Heart left ventricle (tissue), 16 donors: Measurements from ENCODE around the gene SORCS2. TPM values are rescaled to one million over a fixed set of nuclear protein-coding genes. Genes with fewer than 3 reads are reported as not detected.

Experiments
- ATAC-seq, 4 donors: fragments of 200-7000 bp; cut with Tn5 transposase; one replicate each; pipeline ENCODE4 v1.9.1; 2020 to 2022; ENCODE audit warnings: moderate library complexity in 4 of 4, mild to moderate bottlenecking in 3 of 4, moderate number of reproducible peaks in 1 of 4
- DNase-seq, 5 donors: peaks; one replicate each; pipeline ENCODE4 v3.0.0-alpha.2; 2020
- H3K27ac ChIP-seq, 12 donors: fragments of 200-600 bp; sonication (generic) in 4 of 12; one replicate each; pipeline versions ENCODE4 v1.5.0 to v1.8.0; 2016 to 2022; ENCODE audit warnings: mild to moderate bottlenecking in 2 of 12
- H3K27me3 ChIP-seq, 9 donors: fragments of 200-600 bp; sonication (generic) in 2 of 9; one replicate each; pipeline versions ENCODE4 v1.5.1 to v1.8.0; 2016 to 2022; ENCODE audit warnings: mild to moderate bottlenecking in 3 of 9
- H3K36me3 ChIP-seq, 9 donors: fragments of 200-600 bp; sonication (generic) in 2 of 9; one replicate each; pipeline versions ENCODE4 v1.5.0 to v1.8.0; 2018 to 2022; ENCODE audit warnings: mild to moderate bottlenecking in 2 of 9
- H3K4me1 ChIP-seq, 12 donors: fragments of 200-600 bp; sonication (generic) in 4 of 12; one replicate each; pipeline versions ENCODE4 v1.5.0 to v1.8.0; 2016 to 2022; ENCODE audit warnings: mild to moderate bottlenecking in 3 of 12
- H3K4me3 ChIP-seq, 12 donors: fragments of 200-600 bp; sonication (generic) in 4 of 12; one replicate each; pipeline versions ENCODE4 v1.5.0 to v1.8.0; 2017 to 2022; ENCODE audit warnings: mild to moderate bottlenecking in 9 of 12, moderate library complexity in 4 of 12
- H3K9me3 ChIP-seq, 12 donors: fragments of 200-600 bp; sonication (generic) in 4 of 12; one replicate each; pipeline versions ENCODE4 v1.5.0 to v1.8.0; 2016 to 2022; ENCODE audit warnings: mild to moderate bottlenecking in 1 of 12
- POLR2A ChIP-seq, 2 donors: fragments of 450-650 bp; IDR thresholded peaks; one replicate each; pipeline ENCODE4 v1.6.1; 2017; ENCODE audit warnings: antibody characterized with exemption in 2 of 2, mild to moderate bottlenecking in 2 of 2, moderate library complexity in 2 of 2
- WGBS, 4 donors: extraction: QIAGEN DNeasy Blood & Tissue Kit in 2 of 4; methylation state at CpG; one replicate each; pipeline versions ENCODE4 v1.1.5 to v1.1.7; 2013 to 2018; 5-methylcytosine and 5-hydroxymethylcytosine counted together
- intact Hi-C, 10 donors: fragments of 100-400 bp; cut with DNase I; formaldehyde crosslinking; loops; one replicate each; pipeline versions ENCODE4 v1.11.1 to v1.14.2; 2022
- polyA plus RNA-seq, 2 donors: library from polyadenylated mRNA; stranded (reverse); fragments of 200-250 nt; gene quantifications; one replicate each; pipeline ENCODE4 v1.2.3, GENCODE V29; 2013
- total RNA-seq, 9 donors: library from RNA; depleted of rRNA in 2 of 9; stranded (reverse); fragments of >200 nt in 2 of 9; fragmentation: NEBNext Ultra II Directional in 3 of 9; extraction: Animal tissue kit (Norgen Biotek cat#: 25700) in 3 of 9; gene quantifications; one replicate each; pipeline versions ENCODE4 v1.1.0 to v1.2.4, GENCODE V29; 2016 to 2023
- TF ChIP-seq, protein P1 (sequence below), 12 donors: fragments of 200-600 bp; sonication (generic) in 4 of 12; IDR thresholded peaks; one replicate each; pipeline versions ENCODE4 v1.5.0 to v1.8.0; 2018 to 2022; ENCODE audit warnings: antibody characterized with exemption in 12 of 12, mild to moderate bottlenecking in 5 of 12
- donor health status: ischemic (EF 13 %, LVEDD 7.1; RV severe dilation, severe dysfunction).
- donor health status: healthy with polysubstance abuse.
- donor health status: DM: no; HTN: yes; CAD: no.
- donor health status: DM: no; HTN: no; CAD: no.
- donor health status: ischemic (EF 25% LVEDD 6.9; RV normal size, moderate dysfunction).
- donor health status: ischemic (EF 25% LVEDD 5.7; RV mildly dilated, moderate dysfunction).
- donor health status: healthy.
- donor health status: DM: yes; HTN: yes; CAD: no.
- donor health status: ischemic (EF 35%, LVEDD 5.7; RV mildly dilated, moderate dysfunction).
- donor health status: nonischemic (EF 11% LVEDD 7.7; RV severe dilation, severe dysfunction).
- donor health status: DM: yes; HTN: yes; CAD: no.
- donor health status: PGD.
- donor health status: ischemic (EF 29% LVEDD 5.4; RV normal size, mild dysfunction).
- donor health status: nonischemic (EF 23%, LVEDD 6.1; RV moderate dilation, normal function).

Gene SORCS2
- total and polyA plus RNA-seq, 11 donors = 0.28 to 5.5 (median 2.4) TPM

- H3K4me1 ChIP-seq = peaks cover 0 to 31% (median 18%) of the 10 kb centered on the region in 12 donors
- ATAC-seq = no peak
- no peaks in the 10 kb centered on the region for H3K27me3 ChIP-seq
- 82 to 89% (median 87%) methylated on average over 8 of the region's 8 CpGs for WGBS, 4 donors
- no peaks in the 10 kb centered on the region for H3K9me3 ChIP-seq
- no peak overlapping the region for H3K27ac ChIP-seq
- intact Hi-C loops = loop anchor here in 3 of 10 donors (2.0 to 5.0 kb wide), 2 partner anchors 55 kb away; no protein-coding TSS in a partner anchor
- no peaks in the 10 kb centered on the region for H3K36me3 ChIP-seq
- peak in 3 of 5 donors; percentile 5 to 51 (median 9) for DNase-seq
- no peak overlapping the region for H3K4me3 ChIP-seq
- TF ChIP-seq POLR2A (IDR thresholded peaks at IDR 0.05) = no peak
- TF ChIP-seq, protein P1, sequence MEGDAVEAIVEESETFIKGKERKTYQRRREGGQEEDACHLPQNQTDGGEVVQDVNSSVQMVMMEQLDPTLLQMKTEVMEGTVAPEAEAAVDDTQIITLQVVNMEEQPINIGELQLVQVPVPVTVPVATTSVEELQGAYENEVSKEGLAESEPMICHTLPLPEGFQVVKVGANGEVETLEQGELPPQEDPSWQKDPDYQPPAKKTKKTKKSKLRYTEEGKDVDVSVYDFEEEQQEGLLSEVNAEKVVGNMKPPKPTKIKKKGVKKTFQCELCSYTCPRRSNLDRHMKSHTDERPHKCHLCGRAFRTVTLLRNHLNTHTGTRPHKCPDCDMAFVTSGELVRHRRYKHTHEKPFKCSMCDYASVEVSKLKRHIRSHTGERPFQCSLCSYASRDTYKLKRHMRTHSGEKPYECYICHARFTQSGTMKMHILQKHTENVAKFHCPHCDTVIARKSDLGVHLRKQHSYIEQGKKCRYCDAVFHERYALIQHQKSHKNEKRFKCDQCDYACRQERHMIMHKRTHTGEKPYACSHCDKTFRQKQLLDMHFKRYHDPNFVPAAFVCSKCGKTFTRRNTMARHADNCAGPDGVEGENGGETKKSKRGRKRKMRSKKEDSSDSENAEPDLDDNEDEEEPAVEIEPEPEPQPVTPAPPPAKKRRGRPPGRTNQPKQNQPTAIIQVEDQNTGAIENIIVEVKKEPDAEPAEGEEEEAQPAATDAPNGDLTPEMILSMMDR (IDR thresholded peaks at IDR 0.05) = no peak
These were observed 34.7 kb upstream of the SORCS2 start for GRCh38 chr4:7157666-7158065.

DNA sequence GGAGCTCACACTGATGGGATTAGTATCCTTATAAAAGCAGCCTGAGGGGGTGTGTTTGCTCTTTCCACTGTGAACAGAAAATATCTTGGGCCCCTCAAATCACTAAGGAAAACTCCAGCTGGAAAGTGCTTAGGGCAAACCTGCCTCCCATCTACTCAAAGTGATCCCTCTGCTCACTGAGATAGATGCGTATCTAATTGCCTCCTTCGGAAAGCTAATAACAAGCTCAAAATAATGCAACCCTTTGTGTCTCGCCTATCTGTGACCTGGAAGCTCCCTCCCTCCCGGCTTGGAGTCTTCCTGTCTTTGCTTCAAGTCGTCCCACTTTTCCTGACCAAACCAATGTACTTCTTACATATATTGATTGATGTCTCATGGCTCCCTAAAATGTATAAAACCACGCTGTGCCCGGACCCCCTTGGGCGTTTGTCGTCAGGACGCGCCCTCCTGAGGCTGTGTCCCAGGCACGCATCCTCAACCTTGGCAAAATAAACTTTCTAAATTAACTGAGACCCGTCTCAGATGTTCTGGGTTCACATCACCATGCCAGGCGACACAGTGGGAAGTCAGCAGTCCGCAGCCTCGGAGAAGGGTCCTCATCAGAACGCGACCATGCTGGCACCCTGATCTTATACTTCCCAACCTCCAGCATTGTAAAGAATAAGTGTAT lies 34.1 kb upstream of the SORCS2 start:
- DNase-seq = peak in 3 of 5 donors; percentile 6 to 11 (median 10)
- Histone ChIP-seq H3K4me3 (no peak overlapping the region), H3K4me1 (peaks cover 0 to 31% (median 18%) of the 10 kb centered on the region in 12 donors), H3K36me3 (no peaks in the 10 kb centered on the region), H3K27ac (no peak overlapping the region), H3K9me3 (no peaks in the 10 kb centered on the region), H3K27me3 (no peaks in the 10 kb centered on the region)
- intact Hi-C loops = loop anchor here in 1 of 10 donors (5.0 kb wide), 1 partner anchor 56 kb away; no protein-coding TSS in a partner anchor
- TF ChIP-seq POLR2A (IDR thresholded peaks at IDR 0.05) = no peak
- TF ChIP-seq, protein P1 (IDR thresholded peaks at IDR 0.05) = no peak
- no peak for ATAC-seq
- 91 to 95% (median 93%) methylated on average over 18 of the region's 18 CpGs for WGBS, 4 donors

DNA sequence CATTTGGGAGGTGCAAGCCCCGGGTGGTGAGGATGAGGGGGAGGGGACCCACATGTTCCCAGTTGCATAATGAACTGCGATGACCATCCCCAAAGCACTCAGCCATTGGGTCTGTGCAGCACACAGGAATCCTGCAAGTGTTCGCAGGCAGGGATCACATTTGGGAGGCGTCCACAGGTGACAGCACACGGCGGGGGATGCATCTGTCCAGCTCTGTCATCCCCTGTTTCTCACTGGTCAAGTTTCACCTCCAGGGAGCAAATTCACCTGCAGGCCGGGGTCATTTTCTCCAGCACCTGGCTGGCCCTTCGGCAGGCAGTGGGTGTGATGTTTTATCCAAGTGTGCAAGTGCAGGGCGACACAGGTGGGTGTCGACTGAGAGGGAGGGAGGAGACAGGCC lies 33.3 kb upstream of the SORCS2 start:
- TF ChIP-seq, protein P1 (IDR thresholded peaks at IDR 0.05) = no peak
- no peak for TF ChIP-seq POLR2A (IDR thresholded peaks at IDR 0.05)
- no peak overlapping the region for H3K4me3 ChIP-seq
- ATAC-seq = no peak
- 78 to 93% (median 87%) methylated on average over 7 to 10 of the region's 10 CpGs for WGBS, 4 donors
- peak in 3 of 5 donors; percentile 5 to 27 (median 7) for DNase-seq
- no peaks in the 10 kb centered on the region for H3K9me3 ChIP-seq
- H3K27ac ChIP-seq = no peak overlapping the region
- peaks cover 0 to 31% (median 18%) of the 10 kb centered on the region in 12 donors for H3K4me1 ChIP-seq
- intact Hi-C loops = loop anchor here in 1 of 10 donors (5.0 kb wide), 1 partner anchor 57 kb away; no protein-coding TSS in a partner anchor
- H3K36me3 ChIP-seq = no peaks in the 10 kb centered on the region
- no peaks in the 10 kb centered on the region for H3K27me3 ChIP-seq

GRCh38 chr4:7159923-7160322 lies 32.4 kb upstream of the SORCS2 start:
- no peaks in the 10 kb centered on the region for H3K27me3 ChIP-seq
- H3K4me1 ChIP-seq = peaks cover 0 to 31% (median 18%) of the 10 kb centered on the region in 12 donors
- WGBS, 4 donors = 87 to 93% (median 91%) methylated on average over 6 of the region's 6 CpGs
- H3K4me3 ChIP-seq = no peak overlapping the region
- ATAC-seq (no peak), DNase-seq (peak in 2 of 5 donors; percentile 1 to 6)
- TF ChIP-seq, protein P1 (IDR thresholded peaks at IDR 0.05) = no peak
- TF ChIP-seq POLR2A (IDR thresholded peaks at IDR 0.05) = no peak
- intact Hi-C loops = loop anchor here in 1 of 10 donors (5.0 kb wide), 1 partner anchor 58 kb away; no protein-coding TSS in a partner anchor
- H3K27ac ChIP-seq = no peak overlapping the region
- H3K9me3 ChIP-seq = no peaks in the 10 kb centered on the region
- no peaks in the 10 kb centered on the region for H3K36me3 ChIP-seq
